Transverse colon (tissue), 4 donors: Measurements from ENCODE around the gene KCNQ1OT1.

Experiments
- EP300 ChIP-seq: sonication (generic); formaldehyde crosslinking; IDR thresholded peaks from one replicate; pipeline ENCODE4 v1.6.1; 2017; ENCODE audit warnings: antibody characterized with exemption, low read depth
- POLR2A ChIP-seq: fragments of 450-650 bp; IDR thresholded peaks from one replicate; pipeline ENCODE4 v1.6.1; 2016; ENCODE audit warnings: antibody characterized with exemption, mild to moderate bottlenecking, moderate library complexity
- POLR2AphosphoS5 ChIP-seq, 3 donors: sonication (generic); formaldehyde crosslinking; IDR thresholded peaks; one replicate each; pipeline ENCODE4 v1.6.1; 2016; ENCODE audit warnings: antibody characterized with exemption in 3 of 3
- TF ChIP-seq, protein P1 (sequence below), 5 experiments: fragments of 200-600 bp in 3 of 5; fragments of 450-650 bp in 2 of 5; sonication (generic) in 3 of 5; IDR thresholded peaks; 1 replicate in 2 of 5; 2 replicates in 3 of 5; pipeline ENCODE4 v1.5.1; 2016 to 2017; ENCODE audit warnings: antibody characterized with exemption in 5 of 5, inconsistent platforms in 3 of 5, mild to moderate bottlenecking in 2 of 5, moderate library complexity in 1 of 5

- TF ChIP-seq, protein P1, sequence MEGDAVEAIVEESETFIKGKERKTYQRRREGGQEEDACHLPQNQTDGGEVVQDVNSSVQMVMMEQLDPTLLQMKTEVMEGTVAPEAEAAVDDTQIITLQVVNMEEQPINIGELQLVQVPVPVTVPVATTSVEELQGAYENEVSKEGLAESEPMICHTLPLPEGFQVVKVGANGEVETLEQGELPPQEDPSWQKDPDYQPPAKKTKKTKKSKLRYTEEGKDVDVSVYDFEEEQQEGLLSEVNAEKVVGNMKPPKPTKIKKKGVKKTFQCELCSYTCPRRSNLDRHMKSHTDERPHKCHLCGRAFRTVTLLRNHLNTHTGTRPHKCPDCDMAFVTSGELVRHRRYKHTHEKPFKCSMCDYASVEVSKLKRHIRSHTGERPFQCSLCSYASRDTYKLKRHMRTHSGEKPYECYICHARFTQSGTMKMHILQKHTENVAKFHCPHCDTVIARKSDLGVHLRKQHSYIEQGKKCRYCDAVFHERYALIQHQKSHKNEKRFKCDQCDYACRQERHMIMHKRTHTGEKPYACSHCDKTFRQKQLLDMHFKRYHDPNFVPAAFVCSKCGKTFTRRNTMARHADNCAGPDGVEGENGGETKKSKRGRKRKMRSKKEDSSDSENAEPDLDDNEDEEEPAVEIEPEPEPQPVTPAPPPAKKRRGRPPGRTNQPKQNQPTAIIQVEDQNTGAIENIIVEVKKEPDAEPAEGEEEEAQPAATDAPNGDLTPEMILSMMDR (IDR thresholded peaks at IDR 0.05): no peak
- TF ChIP-seq POLR2A (no peak), POLR2AphosphoS5 (IDR thresholded peaks at IDR 0.05) (no peak), EP300 (no peak)
These were observed 134.2 kb downstream of the KCNQ1OT1 start for GRCh38 chr11:2565447-2566222.
